ENCODE results near the gene NES.

NES gene

DNA sequence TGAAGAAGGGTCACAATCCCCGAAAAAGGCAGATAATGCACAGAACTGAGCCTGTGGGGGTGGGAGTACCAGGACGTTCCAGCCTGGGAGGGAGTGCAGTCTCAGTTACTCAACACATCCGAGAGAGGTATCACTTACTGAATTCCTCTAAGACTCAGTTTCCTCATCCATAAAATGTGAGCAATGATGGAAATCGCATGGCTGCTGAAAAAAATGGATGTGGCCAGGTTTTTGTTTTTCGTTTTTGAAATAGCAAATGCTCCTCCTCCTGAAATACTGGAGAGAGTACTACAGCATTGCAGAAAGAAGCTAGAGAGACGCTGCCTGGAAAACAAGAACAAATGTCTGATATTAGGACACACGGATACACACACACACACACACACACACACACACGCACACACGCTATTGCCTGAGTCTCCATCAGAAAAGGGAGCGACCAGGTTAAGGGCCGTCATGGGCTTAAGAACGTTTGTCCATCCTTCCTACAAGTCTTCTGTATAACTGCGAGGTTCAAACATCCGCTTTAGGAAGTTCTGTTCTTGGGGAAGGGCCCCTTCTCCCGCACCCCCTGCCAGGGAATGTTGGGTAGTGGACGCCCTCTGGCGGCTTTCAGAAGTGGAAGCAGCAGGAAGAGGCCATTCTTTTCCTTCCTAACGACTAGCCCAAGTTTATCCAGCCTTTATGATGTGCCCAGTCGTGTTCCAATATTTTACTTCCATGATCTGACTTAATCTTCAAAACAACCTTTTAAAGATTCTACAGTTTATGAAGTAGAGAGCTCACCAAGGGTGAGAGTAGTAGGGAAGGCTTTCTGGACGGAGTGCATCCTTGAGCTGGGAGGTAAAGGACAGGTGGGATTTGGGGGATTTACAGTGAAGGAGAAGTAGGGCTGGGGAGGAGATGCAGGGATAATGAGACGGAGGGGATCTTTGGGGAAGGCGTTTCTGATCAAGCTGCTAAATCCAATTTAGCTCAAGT lies 699 bp upstream of the NES start:
- DNase-seq: peak; percentile 63

DNA sequence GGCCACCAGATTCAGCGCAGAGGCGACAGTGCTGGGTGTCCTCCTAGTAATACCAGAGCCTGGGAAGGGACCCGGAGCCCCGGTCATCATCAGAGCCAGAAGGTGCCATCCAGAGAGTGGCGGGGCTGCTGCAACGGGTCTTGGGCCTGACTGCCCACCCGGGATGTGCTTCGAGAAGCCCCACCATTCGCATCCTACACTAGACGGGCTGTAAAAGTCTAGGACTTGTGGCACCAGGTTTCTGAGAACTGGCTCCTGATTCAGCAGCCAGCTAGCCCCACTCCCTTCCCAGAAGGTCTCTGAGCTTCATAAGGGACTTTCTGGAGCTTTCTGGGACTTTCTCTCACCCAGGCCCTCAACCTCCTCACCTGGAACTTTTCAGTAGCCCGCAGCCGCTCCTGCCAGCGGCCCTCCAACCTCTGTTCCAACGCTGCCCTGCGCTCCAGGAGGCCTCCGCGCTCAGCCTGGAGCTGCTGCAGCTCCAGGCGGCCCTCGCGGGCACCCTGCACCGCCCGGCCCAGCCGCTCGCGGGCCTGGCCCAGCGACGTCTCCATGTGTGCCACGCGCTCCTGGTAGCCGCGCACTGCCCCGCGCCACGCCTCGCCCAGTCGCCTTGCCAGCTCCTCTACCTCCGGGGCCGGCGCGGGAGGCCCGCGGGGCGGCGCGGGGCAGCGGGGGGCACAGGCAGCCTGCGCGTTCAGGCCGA lies 940 bp downstream of the NES start:
- DNase-seq: no peak

DNA sequence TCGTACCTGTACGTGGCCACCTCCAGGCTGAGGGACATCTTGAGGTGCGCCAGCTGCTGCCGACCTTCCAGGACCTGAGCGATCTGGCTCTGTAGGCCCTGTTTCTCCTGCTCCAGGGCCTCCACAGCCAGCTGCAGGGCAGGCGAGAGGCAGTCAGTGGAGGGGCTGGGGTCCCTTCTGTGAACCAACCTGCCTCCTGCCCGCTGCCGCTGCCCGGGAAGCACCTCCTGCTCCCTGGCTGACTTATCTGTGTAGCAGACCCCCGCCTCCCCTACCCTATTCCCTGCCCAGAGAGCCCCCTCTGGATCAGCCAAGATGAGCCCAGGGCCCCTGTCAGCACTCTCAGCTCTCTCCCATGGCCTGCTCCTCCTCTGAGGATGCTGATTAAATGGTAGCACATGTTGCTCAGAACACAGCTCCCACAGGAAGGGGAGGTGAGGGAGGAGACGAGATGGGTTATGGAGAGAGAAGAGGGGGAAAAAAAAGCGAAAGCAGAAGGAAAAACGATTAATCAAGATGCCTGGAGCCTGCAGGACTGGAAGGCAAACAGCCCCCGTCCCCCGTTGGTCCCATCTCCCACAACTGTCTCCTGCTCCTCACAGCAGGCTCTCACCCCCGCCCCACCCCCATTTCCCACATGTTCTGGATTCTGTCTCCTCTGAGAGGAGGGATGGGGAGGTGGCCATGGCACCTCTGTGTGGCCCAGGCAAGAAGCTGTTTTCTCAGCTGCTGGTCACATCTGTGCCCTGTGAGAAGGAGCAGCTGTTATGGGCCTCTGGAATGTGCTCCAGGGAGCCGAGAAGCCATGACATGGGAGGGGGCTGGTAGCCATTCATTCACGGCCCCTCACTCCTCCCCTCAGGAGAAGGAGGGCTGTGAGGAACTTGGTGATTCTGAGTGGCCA lies 1.7 kb downstream of the NES start:
- no peak for DNase-seq

DNA sequence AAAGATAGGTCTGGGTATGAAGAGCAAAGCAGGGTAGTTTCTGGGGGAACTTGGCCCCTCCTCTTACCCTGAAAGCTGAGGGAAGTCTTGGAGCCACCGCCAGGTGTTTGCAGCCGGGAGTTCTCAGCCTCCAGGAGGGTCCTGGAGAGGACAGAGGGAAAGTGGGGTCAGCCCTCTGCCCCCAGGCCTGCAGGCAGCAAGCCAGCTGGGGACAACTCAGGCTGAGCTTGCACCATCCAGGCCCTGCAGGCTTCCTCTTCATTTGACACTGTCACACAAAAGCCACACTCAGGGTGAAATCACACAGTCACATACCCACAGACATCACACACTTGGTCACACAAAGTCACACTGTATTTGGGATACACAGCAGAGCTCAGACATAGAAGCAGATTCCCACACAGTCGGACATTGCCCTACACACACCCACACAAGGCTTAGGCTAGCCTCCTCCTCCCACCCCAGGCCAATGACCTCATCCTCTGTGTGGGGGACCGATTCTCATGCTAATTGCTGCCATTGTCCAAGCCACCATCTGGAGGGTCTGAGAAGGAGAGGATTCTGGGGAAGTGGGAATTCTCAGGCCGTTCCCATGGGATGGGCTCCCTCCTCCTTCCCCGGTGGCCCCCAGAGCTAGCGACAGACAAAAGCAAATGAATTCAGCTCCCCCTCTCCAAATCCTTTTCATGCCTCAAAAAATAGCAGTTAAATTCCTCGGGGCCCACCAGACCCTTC lies 3.7 kb downstream of the NES start:
- no peak for DNase-seq

DNA sequence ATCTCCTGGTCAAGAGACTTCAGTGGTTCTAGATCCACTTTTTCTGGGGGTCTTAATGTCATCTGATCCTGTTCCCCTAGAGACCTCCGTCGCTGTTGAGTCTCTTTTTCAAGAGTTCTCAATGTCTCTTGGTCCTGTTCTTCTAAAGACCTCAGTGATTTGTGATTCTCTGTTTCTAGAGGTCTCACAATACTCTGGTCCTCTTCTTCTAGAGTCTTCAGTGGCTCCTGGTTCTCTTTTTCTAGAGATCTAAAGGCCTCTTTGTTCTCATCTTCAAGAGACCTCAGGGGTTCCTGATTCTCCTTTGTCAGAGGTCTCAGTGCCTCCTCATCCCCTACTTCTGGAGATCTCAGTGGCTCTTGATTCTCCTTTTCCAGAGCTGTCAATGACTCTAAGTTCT lies 5.4 kb downstream of the NES start:
- no peak for DNase-seq

DNA sequence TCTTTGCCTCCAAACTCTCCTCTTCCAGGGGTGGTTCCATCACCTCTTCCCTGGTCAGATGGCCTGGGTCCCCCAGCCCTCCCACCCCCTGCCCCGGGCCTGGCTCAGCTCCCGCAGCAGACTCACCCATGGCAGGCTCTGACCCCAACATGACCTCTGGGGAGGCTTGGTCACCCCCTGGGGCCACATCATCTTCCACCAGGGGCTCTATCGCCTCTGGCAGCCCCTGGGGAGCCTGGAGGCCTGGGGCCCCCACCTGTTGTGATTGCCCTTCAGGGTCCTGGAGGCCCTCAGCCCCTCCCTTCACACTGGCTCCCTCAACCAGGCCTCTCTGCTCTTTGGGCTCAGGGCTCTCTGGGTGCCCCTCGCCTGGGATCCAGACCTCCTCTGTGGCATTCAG lies 6.4 kb downstream of the NES start:
- no peak for DNase-seq

DNA sequence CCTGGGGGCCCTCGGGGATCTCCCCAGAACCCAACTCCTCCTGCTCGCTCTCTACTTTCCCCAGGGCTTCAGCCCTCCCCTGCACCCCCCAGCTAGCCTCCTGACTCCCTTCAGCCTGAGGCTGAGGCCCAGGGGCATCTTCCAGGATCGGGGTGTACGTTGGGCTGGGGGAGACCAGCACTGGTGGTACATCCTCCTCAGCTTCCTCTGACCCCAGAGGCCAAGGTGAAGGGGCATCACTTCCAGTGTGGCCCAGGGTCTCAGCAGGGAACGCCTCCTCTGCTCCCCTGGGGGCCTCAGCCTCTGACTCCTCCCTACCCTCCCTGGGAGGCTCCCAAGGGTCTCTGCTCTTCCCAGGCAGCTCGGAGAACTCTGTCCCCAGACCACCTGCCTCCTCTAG lies 6.8 kb downstream of the NES start:
- no peak for DNase-seq

DNA sequence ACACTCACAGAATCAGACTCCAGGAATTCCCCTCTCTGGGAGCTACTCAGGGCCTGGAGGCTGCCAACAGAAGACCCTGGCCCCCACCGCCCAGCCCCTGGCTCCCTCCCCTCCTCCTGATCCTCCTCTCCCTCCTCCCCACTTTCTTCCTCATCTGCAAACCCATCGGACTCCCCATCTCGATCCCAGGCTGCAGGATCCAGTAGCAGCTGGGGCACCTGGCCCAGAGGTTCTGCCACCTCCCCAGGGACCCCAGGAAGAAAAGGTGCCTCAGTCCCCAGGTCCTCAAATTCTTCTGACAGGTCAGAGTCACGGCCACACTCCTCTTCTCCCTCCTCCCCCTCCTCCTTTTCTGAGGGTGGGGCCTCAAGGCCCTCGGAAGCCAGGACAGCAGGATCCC lies 7.4 kb downstream of the NES start:
- DNase-seq: no peak

DNA sequence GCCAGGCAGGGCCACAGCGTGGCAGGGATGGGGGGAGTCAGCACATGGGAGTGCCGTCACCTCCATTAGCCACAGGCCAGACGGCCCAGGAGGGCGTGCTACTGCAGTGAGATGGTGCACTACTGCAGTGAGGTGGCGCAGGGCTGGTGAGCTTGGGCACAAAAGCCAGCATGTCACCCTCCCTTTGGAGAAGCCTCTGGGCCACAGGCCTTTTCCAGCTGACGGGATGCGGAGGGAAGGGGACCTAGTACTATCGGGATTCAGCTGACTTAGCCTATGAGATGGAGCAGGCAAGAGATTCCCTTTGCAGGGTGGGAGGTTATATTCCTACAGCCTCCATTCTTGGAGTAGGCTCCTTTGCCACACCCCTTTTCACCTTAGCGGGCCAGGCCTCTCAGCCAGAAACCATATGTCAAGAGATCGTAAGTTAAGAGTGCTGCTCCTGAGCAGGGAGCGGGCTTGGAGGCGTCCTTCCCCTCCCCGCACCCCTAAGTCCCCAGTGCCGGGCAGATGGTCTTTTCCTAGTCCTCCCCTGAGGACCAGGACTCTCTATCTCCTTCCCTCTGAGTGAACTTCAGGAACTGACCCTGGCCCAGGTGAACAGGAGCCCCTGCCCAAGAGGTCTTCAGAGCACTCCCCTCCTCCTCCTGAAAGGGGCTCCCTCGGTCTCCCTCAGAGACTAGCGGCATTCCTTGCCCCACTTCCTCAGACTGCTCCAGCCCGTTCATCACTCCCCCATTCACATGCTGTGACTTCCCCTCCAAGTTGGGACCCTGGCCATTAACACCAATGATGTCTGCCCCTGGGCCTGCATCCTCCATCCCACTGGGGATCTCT lies 8.2 kb downstream of the NES start:
- no peak for DNase-seq

DNA sequence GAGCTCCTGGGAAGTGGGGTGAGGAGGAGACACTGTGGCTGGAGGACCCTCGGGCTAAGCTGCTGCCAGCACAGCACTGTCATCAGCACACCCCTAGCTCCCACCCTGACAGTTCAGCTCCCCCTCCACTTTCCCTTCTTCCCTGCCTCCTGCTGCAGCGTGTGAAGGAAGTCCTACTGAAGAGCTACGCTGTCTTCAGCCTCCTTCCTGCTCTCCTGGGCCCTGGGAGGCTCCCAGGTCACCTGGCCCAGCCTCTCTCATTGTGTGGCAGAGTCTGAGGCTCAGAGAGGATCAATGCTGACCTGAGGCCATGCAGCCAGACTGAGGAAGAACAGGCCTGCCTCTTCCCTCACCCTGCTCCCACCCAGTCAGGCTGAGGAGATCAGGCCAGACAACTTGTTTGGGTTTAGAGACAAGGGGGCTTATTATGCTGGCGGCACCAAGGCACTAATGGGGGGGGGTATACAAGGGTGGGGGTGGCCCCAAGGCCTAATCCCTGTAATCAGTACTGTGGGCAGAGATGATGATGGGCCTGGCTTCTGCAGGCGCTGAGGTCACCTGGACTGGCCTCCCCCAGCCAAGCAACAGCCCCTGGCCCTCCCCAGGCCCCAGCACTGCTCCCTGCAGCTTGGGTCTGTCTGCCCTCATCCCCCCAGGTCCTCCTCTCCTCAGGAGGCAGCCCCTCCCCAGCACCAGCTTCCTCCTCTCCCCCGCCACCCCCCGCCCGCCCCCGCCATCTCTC lies 9.1 kb downstream of the NES start:
- no peak for DNase-seq

DNA sequence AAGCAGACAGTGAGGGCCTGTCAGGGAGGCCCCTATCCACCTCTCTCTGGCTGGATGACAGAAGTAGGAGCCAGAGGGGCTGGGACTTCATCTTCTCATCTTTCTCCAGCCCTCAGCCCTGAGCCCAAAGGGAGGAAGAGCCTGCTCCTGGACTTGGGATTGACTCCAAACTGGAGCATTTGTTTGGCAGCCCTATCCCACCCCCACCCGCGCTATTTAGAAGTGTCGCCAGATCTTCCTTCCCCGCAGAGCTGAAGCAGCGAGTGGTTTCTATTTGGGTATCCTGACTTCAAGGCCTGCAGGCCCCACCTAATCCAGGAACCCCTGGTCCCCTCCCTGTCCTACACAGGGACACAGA lies 9.6 kb downstream of the NES start:
- no peak for DNase-seq

DNA sequence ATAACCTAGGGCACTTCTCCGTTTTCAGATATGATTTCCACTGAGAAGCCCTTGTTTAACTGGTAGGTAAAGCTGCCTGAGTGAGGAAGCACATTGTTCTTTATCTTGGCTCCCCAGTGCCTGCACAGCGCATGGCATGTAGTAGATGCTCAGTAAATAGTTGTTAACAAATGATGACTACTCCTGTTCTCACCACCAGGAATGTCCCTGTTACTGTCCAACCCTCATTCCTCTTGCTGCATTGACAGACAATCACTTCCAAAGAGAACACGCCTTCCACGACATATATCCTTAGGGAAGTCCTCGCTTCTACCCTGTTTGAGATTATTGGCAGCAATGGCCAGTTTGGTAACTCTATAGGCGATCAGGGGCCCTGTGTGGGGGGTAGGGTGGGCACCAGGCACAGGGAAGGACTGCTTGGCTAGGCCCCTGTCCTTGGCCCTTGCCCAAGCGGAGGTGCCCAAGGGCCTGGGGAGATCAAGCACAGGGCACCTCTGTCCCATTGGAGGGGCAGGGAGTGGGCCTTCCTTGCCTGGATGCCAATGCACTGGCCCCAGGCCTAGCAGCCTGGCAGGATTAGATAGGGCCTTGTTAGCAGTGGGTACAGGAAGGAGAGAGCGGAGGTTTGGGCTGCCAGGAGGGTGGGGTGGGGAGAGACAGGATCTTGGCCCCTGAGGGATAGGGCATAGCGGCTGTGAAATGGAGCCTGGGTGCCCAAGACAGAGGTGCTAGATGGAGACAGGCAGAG lies 10.2 kb downstream of the NES start:
- DNase-seq: no peak

DNA sequence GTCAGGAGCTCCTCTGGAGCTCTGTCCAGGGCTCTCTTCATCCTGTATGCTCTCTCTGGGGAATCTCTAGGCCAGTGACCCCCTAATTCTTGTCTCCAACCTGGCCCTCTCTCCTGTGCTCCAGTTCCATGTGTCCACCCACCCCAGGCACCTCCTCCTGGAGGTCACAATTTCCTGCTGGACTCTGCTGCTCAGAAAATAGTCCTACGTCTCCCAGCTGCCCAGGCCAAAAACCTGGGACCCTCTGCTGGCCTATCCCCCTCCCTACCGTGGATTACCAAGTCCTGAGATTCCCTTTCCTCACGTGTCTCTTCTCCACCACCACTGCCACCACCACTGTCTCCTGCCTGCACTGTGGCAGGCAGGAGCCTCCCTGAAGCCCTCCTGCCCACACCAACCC lies 11.7 kb downstream of the NES start:
- DNase-seq: no peak

DNA sequence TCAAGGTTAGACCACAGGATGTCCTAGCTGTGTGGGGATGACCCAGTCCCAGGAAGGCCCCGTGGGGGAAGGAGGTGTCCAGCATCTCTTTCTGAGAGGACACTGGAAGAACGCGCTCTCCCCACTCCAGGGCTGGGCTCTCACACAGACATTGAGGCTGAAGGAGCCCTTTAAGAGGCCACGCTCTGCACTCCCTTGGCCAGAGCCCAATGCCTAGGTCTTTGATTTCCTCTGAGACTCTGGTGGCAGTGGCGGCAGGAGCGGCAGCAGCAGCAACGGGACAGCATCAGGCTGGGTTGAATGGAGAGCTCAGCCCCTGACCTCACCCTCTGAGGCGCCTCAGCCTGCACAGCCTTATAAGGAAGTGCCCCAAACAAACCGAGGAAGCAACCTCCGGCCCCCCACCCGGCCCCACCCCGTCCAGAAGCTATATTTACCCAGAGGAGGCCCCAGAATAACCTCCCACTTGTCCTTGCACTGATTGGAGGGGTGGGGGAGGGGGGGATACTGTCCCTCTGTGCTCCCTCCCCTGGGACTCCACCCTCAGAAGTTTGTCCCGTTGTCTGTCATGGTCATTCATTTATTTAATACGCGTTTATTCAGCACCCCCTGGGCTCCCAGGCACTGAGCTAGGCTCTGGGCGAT lies 12.3 kb downstream of the NES start:
- DNase-seq: peak; percentile 31

DNA sequence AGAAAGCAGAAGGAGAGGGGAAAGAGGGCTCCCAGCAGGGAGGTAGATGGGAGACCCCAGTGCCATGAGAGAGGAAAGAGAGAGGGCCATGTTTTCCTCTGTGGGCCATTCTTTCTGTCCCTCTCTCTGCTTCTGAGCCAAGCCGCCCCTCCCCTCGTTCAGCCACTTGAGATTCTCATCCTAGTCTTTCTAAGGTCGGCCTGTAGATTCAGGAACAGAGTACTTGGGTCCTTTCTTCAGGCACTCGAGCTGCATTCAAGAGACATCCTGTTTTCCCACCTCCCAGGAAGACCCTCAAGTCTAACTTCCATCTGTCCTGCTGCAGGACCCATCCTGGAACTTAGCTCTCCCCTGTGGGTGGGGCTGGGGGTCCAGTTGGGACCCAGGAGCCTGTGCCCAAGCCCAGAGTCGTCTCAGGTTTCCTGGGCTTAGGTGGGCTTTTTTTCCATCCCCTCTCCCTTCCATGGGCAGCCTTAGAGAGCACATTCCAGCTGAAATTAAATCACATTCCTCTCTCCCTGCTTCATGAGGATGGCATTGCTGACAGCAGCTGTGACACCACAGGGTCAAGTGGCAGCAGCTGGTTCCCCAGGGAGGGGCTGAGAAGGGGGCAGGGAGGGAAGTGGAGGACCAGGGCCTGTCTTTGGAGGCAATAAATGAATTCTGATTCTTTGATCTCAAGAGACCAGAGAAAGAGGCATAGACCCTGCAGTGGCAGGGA lies 13.0 kb downstream of the NES start:
- DNase-seq: no peak

DNA sequence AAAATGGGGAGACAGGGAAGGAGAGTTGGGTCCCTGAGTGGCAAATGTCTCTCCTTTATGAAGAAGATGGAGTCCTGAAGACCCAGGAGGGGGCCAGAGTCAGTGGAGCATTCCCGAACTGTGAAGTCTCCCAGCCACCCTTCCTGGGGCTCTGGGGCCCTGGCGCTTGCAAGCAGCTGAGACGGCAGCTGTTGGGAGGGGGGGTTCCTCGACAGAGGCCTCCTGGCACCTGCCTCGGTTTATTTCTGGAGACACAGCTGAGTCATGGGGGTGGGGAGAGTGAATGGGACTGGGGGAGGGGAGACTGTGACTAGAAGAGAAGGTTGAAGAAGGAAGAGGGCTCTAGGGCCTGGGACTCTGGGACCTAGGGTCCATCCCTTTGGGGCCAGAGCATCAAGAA lies 14.0 kb downstream of the NES start:
- no peak for DNase-seq

DNA sequence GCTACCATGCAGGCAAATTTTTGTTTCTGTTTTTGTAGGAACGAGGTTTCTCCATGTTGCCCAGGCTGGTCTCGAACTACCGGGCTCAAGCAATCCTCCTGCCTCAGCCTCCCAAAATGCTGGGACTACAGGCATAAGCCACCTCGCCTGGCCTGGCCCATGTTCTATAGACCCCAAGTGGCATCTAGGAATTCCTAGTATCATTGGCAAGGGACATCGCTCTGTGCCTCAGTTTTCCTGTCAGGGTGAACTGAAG lies 14.5 kb downstream of the NES start:
- no peak for DNase-seq

DNA sequence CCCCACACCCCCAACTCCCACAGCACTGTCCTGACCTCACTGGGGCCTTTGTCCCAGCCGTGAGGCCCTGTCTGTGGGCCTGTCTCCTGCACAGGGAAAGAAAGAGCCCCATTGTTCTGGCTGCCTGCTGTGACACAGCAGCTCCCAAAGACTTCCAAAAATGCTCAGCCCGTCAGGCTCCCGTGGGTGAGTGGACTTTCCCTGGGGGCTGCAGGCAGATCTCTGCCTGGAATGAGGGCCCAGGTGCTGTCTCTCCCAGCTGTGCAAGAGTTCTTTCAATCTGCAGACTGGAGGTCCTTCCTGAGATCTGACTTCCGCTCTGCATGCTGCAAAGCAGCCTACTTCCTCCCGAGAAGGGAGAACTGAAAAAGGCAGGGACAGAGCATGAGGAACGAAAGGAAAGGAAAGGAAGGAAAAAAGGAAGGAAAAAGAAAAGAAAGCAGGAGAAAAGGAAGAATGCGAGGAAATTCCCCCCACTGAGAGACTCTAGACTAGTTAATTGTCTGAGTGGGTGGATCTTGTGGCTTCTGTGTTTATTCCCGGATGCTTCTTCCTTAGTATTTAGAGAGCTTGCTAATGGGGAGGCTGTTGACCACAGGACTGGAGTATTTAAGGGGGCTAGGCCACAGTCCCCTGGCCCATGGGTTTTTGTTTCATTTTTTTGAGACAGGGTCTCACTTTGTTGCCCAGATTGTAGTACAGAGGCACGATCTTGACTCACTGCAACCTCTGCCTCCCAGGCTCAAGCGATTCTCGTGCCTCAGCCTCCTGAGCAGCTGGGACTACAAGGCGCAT lies 15.0 kb downstream of the NES start:
- no peak for DNase-seq

DNA sequence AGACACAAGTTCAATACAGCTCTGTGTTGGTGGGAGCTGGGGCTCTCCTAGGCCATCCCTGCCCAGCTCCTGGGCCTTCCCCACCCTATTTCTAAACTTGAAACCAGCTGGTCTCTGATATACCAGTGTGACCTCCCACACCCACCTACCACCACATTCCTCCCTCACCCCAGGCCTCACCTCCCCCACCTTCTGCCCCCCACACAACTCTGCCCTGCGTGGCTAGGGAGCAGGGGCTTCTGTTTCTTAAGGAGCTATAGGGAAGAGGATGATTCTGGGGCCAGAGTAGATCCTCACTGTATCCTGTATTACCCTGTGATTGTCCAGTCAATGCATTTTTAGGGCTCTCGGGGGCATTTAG lies 16.5 kb downstream of the NES start:
- DNase-seq: no peak

Data from NCI-H187 treated with DMSO at 0.1 percent for 48 hours (cell line).